ENCODE measurements around the gene PLA2G3. TPM values are rescaled to one million over a fixed set of nuclear protein-coding genes. Genes with fewer than 3 reads are reported as not detected.

Gene PLA2G3
- total and polyA plus RNA-seq, 2 of the 8 experiments (the other 6 are each of a cell fraction or from before 2014, with no cell fraction given) = 18.1 to 25.9 TPM

- no peak overlapping the region for H3K4me2 ChIP-seq (ENCODE audit: insufficient read depth in 1 of 2, low read depth in 2 of 2, low read length in 2 of 2)
- H3K4me1 ChIP-seq (replicated peaks in 1 of 4; ENCODE audit: control insufficient read depth in 3 of 4, insufficient read depth in 4 of 4, low read length in 3 of 4) = peaks cover 0 to 11% (median 5%) of the 10 kb centered on the region in 4 experiments; a peak in 6 of 7 replicates
- no peak overlapping the region for H4K91ac ChIP-seq (replicated peaks; ENCODE audit: insufficient read length, low read length)
- H2AK5ac ChIP-seq (ENCODE audit: low read depth, low read length) = no peak overlapping the region
- FAIRE-seq = no peak
- H3K9me3 ChIP-seq (ENCODE audit: insufficient read depth in 2 of 2, low read depth in 1 of 2, low read length in 1 of 2) = no peaks in the 10 kb centered on the region
- H3K23me2 ChIP-seq (ENCODE audit: low read depth, low read length) = no peaks in the 10 kb centered on the region; the same call in 1 of the 2 replicates
- no peak overlapping the region for H3K27ac ChIP-seq (ENCODE audit: low read depth, low read length)
- H2BK5ac ChIP-seq (ENCODE audit: low read depth, low read length) = no peak overlapping the region
- peak overlapping the region; percentile 29 for H3K4ac ChIP-seq (replicated peaks; ENCODE audit: insufficient read length, low read depth, low read length)
- H3K79me1 ChIP-seq (ENCODE audit: low read depth, low read length) = no peaks in the 10 kb centered on the region
- no peaks in the 10 kb centered on the region for H4K20me1 ChIP-seq (replicated peaks in 1 of 2; ENCODE audit: control insufficient read depth in 1 of 2, insufficient read depth in 2 of 2, low read length in 2 of 2)
- H4K8ac ChIP-seq (ENCODE audit: extremely low read depth, insufficient read depth, low read length) = no peak overlapping the region
- H3K56ac ChIP-seq (replicated peaks; ENCODE audit: insufficient read length, low read depth, low read length) = no peak overlapping the region
- H3K4me3 ChIP-seq (ENCODE audit: extremely low read depth in 1 of 4, insufficient read depth in 2 of 4, low read depth in 3 of 4, low read length in 4 of 4) = no peak overlapping the region
- H3K36me3 ChIP-seq (ENCODE audit: control insufficient read depth in 2 of 4, insufficient read depth in 4 of 4, low read length in 3 of 4) = no peaks in the 10 kb centered on the region
- H3K18ac ChIP-seq (ENCODE audit: extremely low read depth, low read length) = no peak overlapping the region; the same call in 1 of the 2 replicates
- no peak overlapping the region for H2BK20ac ChIP-seq (ENCODE audit: low read length)
- H2BK12ac ChIP-seq (ENCODE audit: low read depth, low read length) = 0 out of 2 replicates have a peak overlapping the region, but pooled peaks have one; percentile 17
- no peak overlapping the region for H2BK15ac ChIP-seq (ENCODE audit: low read length)
- no peaks in the 10 kb centered on the region for H3K79me2 ChIP-seq (ENCODE audit: control insufficient read depth in 1 of 2, insufficient read depth in 2 of 2, low read length in 2 of 2)
- no peak overlapping the region for H3K9ac ChIP-seq (replicated peaks in 1 of 4; ENCODE audit: extremely low read depth in 1 of 4, low read depth in 3 of 4, low read length in 3 of 4)
- WGBS, 2 experiments (ENCODE audit: extremely low coverage in 1 of 2, insufficient coverage in 1 of 2, insufficient read length in 1 of 2, insufficient replicate concordance in 2 of 2, low coverage in 1 of 2, low lambda C conversion rate in 2 of 2, missing lambda C conversion rate in 1 of 2) = 73% methylated on average over 5 of the region's 5 CpGs; no CpG with 5 or more reads in 1 of the 2 experiments
- no peak overlapping the region for H2AFZ ChIP-seq (ENCODE audit: low read length)
- no peak overlapping the region for H3K23ac ChIP-seq (ENCODE audit: insufficient read length)
- H2BK120ac ChIP-seq (replicated peaks; ENCODE audit: low read depth, low read length) = no peak overlapping the region
- DNase-seq (ENCODE audit: low read depth in 1 of 2, low spot score in 2 of 2) = no peak
- ChIA-PET CTCF (ENCODE audit: partially characterized antibody) (interaction anchor here (0.7 to 2.9 kb wide), 7 partner anchors 11 to 108 kb away, joined by 3 to 14 read pairs (median 4); partner anchors contain the start of gene SELENOM), POLR2A (ENCODE audit: partially characterized antibody) (interaction anchor here (1.2 kb wide), 1 partner anchor 23 kb away, joined by 3 read pairs; no protein-coding TSS in a partner anchor)
- no peak overlapping the region for H4K5ac ChIP-seq (ENCODE audit: insufficient read length, low read depth, low read length)
- TF ChIP-seq SP2 (IDR thresholded peaks at IDR 0.05; ENCODE audit: low read length) = no peak
- TF ChIP-seq EP300 (IDR thresholded peaks at IDR 0.05; ENCODE audit: borderline replicate concordance in 1 of 2, low read depth in 2 of 2, low read length in 2 of 2) = no peak
- TF ChIP-seq SIN3A (conservative IDR thresholded peaks at IDR 0.05 in 1 of 2, IDR thresholded peaks at IDR 0.05 in 1 of 2; ENCODE audit: low read depth in 1 of 2, low read length in 2 of 2) = no peak
- TF ChIP-seq SIX5 (IDR thresholded peaks at IDR 0.05; ENCODE audit: low read depth, low read length) = no peak
- TF ChIP-seq CTCF (IDR thresholded peaks at IDR 0.05; ENCODE audit: control extremely low read depth in 1 of 3, insufficient read depth in 1 of 3, low read depth in 1 of 3, low read length in 3 of 3) = no peak
- H3K27me3 ChIP-seq (replicated peaks in 1 of 4; ENCODE audit: control insufficient read depth in 3 of 4, extremely low read depth in 1 of 4, insufficient read depth in 3 of 4, low read length in 3 of 4) = no peaks in the 10 kb centered on the region; a peak in 1 of 7 replicates
- no peak overlapping the region for H3K14ac ChIP-seq (ENCODE audit: insufficient read length)
These were observed 20.1 kb downstream of the PLA2G3 start for GRCh38 chr22:31120230-31120629.

All from H1 (cell line).